GM12875 (cell line): ENCODE results near the gene HAP1.
"Not testable (repeated sequence)": the region's sequence is repeated elsewhere in the genome, so short reads cannot be mapped to it uniquely, and the experiment has no call there.

Experiments used
- H3K4me3 ChIP-seq: one replicate; pipeline ENCODE4 v1.5.1; 2011; ENCODE audit warnings: low read depth, low read length, control low read depth
- TF ChIP-seq, protein P1 (sequence below): IDR thresholded peaks from 2 replicates; pipeline ENCODE4 v1.5.1; 2011; ENCODE audit warnings: low read depth, mild to moderate bottlenecking, control low read depth, inconsistent platforms, low read length, moderate library complexity, borderline replicate concordance; ENCODE audit not compliant: insufficient read depth

Gene HAP1, protein sequence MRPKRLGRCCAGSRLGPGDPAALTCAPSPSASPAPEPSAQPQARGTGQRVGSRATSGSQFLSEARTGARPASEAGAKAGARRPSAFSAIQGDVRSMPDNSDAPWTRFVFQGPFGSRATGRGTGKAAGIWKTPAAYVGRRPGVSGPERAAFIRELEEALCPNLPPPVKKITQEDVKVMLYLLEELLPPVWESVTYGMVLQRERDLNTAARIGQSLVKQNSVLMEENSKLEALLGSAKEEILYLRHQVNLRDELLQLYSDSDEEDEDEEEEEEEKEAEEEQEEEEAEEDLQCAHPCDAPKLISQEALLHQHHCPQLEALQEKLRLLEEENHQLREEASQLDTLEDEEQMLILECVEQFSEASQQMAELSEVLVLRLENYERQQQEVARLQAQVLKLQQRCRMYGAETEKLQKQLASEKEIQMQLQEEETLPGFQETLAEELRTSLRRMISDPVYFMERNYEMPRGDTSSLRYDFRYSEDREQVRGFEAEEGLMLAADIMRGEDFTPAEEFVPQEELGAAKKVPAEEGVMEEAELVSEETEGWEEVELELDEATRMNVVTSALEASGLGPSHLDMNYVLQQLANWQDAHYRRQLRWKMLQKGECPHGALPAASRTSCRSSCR

DNA sequence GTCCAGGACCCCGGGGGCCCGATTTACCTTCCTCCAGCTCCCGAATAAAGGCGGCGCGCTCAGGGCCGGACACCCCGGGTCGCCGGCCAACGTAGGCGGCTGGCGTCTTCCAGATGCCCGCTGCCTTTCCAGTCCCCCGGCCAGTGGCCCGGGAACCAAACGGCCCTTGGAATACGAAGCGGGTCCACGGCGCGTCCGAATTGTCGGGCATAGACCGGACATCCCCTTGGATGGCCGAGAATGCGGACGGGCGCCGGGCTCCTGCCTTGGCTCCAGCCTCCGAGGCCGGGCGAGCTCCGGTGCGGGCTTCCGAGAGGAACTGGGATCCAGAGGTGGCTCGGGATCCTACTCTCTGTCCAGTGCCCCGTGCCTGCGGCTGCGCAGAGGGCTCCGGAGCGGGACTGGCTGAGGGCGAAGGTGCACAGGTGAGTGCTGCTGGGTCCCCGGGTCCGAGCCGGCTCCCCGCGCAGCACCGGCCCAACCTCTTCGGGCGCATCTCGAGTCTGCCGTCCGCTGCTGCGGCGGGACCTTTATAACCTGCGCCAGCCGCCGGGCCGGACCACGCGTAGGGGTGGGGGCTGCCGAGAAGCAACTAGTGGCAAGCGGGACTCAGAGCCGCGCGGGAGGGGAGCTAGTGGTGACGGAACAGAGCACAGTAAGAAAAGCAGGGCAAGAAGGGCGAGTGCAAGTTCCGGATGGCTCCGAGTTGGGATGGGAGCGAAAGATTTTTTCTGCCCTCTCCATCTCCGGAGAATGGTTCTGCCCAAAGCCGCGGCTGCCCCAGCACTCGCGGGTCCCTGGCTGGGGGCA lies at the start of gene HAP1:
Gene HAP1, minus strand, starts transcription at position 505 of the 810 bp plus-strand sequence. Its CDS starts 9 bp downstream, at position 496.
- H3K4me3 ChIP-seq, result no peak within 1 kb of the TSS

DNA sequence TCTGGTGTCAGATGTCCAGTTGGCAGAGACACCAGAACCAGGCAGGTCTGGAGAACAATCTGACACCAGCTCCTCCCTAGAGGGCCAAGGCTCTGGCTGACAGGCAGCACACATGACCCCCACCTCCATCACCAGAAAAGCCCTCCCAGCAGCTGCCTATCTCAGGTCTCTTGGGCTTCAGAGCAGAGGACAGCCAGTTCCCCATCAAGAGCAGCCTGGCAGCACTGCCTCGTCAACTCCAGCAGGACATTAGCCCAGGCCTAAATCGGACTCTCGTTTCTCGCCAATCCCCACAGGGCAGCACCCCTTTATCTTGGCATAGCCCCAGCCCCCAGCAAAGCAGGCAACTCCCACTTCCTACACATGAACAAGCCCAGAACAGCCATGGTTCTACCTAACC lies 47.7 kb upstream of the HAP1 start:
- no peak overlapping the region for H3K4me3 ChIP-seq
- TF ChIP-seq, protein P1, sequence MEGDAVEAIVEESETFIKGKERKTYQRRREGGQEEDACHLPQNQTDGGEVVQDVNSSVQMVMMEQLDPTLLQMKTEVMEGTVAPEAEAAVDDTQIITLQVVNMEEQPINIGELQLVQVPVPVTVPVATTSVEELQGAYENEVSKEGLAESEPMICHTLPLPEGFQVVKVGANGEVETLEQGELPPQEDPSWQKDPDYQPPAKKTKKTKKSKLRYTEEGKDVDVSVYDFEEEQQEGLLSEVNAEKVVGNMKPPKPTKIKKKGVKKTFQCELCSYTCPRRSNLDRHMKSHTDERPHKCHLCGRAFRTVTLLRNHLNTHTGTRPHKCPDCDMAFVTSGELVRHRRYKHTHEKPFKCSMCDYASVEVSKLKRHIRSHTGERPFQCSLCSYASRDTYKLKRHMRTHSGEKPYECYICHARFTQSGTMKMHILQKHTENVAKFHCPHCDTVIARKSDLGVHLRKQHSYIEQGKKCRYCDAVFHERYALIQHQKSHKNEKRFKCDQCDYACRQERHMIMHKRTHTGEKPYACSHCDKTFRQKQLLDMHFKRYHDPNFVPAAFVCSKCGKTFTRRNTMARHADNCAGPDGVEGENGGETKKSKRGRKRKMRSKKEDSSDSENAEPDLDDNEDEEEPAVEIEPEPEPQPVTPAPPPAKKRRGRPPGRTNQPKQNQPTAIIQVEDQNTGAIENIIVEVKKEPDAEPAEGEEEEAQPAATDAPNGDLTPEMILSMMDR, result no peak

More for the DNA sequence above, at the start of gene HAP1:
- TF ChIP-seq, protein P1, result no peak

GRCh38 chr17:41781404-41782110 lies 47.1 kb upstream of the HAP1 start:
- TF ChIP-seq, protein P1, result no peak
- H3K4me3 ChIP-seq, result no peak overlapping the region

DNA sequence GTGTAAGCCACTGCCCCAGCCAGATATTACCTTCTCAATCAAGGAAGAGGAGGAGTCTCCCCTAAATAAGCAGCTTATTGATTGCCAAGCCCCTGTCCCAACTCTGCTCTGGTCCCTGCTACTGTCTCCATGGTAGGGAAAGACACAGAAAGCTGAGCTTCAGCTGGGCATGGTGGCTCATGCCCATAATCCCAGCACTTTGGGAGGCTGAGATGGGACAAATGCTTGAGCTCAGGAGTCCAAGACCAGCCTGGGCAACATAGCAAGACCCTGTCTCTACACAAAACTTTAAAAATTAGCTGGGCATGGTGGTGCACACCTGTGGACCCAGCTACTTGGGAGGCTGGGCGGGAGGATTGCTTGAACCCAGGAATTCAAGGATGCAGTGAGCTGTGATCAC lies 45.5 kb upstream of the HAP1 start:
- TF ChIP-seq, protein P1, result no peak
- H3K4me3 ChIP-seq, result no peak overlapping the region

- no peak overlapping the region for H3K4me3 ChIP-seq
- TF ChIP-seq, protein P1, result no peak
These were observed 43.2 kb upstream of the HAP1 start for GRCh38 chr17:41777574-41778188.

- H3K4me3 ChIP-seq, result no peak overlapping the region
- TF ChIP-seq, protein P1, result no peak
These were observed 42.7 kb upstream of the HAP1 start for GRCh38 chr17:41777157-41777573.

DNA sequence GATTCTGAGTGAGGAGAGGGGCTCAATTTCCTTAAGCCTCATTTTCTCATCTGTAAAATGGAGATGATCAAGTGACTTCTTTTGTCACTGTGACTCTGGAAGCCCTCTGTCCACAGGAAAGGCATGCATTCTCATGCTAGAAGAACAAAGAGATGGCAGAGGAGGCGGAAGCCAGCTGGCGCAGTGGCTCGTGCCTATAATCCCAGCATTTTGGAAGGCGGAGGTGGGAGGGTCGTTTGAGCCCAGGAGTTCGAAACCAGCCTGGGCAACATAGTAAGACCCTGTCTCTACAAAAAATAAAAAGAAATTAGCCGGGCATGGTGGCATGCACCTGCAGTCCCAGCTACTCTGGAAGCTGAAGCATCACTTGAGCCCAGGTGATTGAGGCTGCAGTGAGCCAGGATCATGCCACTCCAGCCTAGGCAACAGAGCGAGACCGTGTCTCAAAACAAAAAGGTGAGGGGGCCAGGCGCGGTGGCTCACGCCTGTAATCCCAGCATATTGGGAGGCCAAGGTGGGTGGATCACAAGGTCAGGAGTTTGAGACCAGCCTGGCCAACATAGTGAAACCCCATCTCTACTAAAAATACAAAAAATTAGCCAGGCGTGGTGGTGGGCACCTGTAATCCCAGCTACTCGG lies 41.9 kb upstream of the HAP1 start:
- not testable (repeated sequence) for H3K4me3 ChIP-seq
